Activated CD8-positive, alpha-beta memory T cell treated with anti-CD3 and anti-CD28 coated beads, Interleukin-2, amount 50 U/mL, for 24 hours (primary cell): ENCODE data around the gene SP5.
"Not testable (repeated sequence)": the region's sequence is repeated elsewhere in the genome, so short reads cannot be mapped to it uniquely, and the experiment has no call there.

Experiments used
- DNase-seq: peaks from one replicate; pipeline ENCODE4 v3.0.0-alpha.2; 2020; ENCODE audit errors: extremely low read depth

SP5 gene

GRCh38 chr2:170711196-170711773, 3.9 kb upstream of the SP5 start:
- DNase-seq = no peak

- DNase-seq = no peak
These were observed 3.1 kb upstream of the SP5 start for GRCh38 chr2:170711774-170712652.

DNA sequence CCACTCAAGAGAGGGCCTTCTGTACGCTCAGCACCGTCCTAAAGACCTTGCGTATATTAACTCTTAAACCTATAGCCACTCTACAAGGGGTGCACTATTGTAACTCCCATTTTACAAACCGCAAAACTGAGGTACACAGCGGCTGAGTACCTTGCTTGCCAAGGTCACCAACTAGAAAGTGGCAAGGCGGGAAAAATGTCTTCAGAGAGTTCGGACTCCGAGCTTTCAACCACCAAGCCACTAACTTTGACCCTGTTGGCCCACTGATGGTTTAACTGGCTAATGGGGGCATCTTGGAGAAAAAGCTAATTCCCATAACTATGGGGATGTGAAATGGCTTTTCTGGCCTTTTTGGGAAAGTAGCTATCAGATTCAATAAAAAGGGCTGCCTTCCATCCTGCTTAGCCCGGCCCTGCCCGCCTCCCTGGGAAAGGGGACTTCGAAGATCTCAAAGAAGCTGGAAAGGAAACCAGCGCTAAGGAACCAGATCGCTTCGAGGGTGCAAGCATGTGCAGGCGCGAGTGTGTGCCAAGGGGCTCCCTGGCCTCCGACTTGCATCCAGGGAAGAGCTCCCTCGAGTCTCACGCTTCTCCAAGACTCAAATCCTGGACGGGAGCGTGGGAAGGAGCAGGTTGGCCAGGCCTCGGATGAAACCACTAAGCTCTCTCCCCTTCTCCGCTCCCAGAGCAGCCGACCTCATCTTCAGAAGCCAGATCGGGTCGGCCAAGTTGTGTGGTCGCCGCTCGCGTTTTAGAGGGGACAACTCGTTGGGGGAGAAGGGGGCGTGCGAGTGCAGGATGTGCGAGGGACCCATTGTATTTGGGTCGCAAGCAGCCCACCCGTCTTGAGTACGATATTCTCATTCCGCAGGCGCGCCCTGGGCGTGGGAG, 2.2 kb upstream of the SP5 start:
- no peak for DNase-seq

DNA sequence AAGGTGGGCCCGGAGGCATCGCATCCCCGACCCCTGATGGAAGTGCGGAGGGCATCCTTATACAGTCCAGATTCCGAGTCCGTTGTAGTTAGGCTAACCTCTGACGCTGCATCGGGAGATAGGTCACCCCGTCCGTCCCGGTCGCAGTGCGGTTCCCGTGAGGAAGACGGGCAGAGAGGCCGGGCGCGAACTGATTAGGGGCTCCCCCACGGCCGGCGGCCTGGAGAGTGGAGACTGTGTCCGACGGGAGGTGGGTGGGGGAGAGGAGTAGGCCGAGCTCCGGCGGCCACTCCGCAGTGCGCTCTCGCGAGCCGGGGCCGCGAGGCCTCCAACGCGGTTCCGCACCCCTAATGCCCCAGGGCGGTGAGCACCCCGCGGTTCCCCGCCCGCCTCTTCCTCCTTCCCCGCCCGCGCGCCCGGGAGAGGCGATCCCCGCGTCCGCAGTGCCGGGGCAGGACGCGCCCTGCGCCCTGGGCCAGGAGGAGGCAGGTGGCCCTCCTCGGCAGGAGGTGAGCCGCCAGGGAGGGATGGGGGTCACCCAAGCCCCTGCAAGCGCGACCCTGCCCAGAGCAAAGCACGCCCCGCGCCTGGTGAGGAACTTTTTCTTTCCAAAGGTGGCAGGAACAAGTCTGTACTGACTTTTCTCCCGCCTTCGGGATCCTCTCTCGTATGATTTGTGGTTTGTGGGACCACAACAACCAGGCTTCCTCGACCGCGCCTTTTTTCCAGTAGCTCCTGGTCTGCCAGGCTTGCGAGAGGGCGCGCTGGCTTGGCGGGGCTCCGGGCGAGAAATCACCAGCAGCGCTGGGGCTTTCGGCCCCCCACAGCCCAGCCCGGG, 1.4 kb upstream of the SP5 start:
- no peak for DNase-seq

- DNase-seq = no peak
These were observed 616 bp upstream of the SP5 start for GRCh38 chr2:170714381-170715061.

GRCh38 chr2:170715932-170716777, 1.0 kb downstream of the SP5 start:
- DNase-seq = no peak

GRCh38 chr2:170716851-170717598, 1.9 kb downstream of the SP5 start:
- no peak for DNase-seq

DNA sequence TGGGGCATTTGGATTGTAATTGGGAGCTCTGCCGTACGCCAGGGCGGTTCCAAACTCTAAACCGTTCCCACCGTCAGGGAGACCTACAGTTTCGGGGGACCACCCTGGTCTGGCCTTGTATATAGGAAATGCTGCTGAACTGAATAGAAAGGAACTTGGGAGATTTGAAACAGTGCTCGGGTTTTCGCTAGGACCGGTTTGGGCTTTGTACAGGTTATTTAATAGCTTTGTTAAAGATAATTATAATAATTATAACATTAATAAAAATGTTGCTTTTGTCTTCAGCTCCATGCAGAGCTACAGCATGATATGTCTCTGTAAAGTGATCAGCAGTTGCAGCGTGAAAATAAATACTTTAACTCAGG, 2.4 kb downstream of the SP5 start:
- no peak for DNase-seq

GRCh38 chr2:170717991-170718589, 3.0 kb downstream of the SP5 start:
- no peak for DNase-seq

GRCh38 chr2:170719810-170720209, 4.7 kb downstream of the SP5 start:
- DNase-seq = no peak

DNA sequence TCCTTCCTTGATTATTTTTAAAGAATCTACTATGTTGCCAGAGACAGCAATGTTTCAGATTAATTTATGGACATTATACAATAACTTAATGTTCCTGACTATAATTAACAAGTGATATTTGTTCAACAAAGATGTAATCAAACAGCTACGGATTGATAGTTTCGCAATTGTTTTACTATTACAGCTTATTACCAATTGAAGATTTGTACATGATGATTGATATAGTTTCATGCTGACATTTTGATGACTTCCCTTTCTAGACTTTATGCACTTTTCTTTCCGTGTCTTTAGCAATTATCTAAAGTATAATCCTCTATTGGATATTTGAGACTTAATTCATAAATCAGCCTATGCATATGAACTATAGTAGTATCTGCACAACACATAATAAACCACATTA, 6.5 kb downstream of the SP5 start:
- DNase-seq = no peak

GRCh38 chr2:170722301-170722700, 7.2 kb downstream of the SP5 start:
- DNase-seq = no peak

GRCh38 chr2:170723446-170723958, 8.4 kb downstream of the SP5 start:
- no peak for DNase-seq

- DNase-seq = no peak
These were observed 18.9 kb downstream of the SP5 start for GRCh38 chr2:170733798-170734600.

GRCh38 chr2:170734601-170735000, 19.5 kb downstream of the SP5 start:
- DNase-seq = not testable (repeated sequence)

DNA sequence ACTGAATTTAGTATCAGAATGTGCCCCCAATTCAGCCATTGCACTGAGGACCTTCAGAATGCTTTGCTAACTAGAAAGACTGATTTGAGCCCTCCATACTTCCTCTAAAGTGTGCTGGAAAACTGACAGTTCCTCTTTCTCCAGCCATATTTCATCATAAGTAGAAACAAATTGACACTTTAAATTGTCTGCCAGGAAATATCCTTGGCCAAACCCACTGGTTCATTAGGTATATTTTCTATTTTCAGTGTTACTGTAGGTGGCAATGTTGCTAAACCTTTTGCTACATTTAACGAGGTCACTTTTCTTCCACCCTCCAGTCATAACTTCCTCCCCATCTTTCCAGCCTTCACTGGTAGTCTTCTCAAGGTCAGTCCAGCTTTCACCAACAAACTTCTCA, 21.5 kb downstream of the SP5 start:
- no peak for DNase-seq

DNA sequence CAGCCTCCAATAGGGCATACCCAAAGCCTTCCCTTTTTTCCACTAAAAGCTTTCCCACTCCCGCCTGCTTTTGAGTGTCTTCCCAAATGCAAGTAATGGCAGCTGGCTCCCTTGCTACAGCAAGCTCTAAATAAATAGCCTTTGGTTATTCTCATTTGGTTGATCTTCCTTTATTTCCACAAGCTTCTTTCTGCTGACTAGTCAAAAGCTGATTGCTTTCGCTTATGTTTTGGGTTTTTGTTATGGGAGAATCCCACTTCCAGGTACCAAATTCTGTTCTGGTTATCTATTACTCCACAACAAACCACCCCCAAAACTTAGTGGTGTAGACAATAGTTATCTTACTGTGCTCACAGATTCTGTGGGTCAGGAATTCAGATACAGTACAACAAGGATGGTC, 22.3 kb downstream of the SP5 start:
- no peak for DNase-seq

- no peak for DNase-seq
These were observed 22.7 kb downstream of the SP5 start for GRCh38 chr2:170737821-170738220.
